DND-41 (cell line): Measurements from ENCODE around the gene RAB37.

Experiments used
- ATAC-seq: fragments of 200-7000 bp; cut with Tn5 transposase; 3 replicates; pipeline ENCODE4 v1.9.1; 2021; ENCODE audit warnings: low read depth; ENCODE audit not compliant: insufficient read depth
- DNase-seq: peaks from one replicate; pipeline ENCODE4 v3.0.0-alpha.2; 2020
- H2AFZ ChIP-seq: 2 replicates; pipeline ENCODE4 v1.6.0; 2012; ENCODE audit warnings: low read depth, low read length
- H3K27ac ChIP-seq: 2 replicates; pipeline ENCODE4 v1.5.1; 2012; ENCODE audit warnings: low read length, inconsistent platforms
- H3K27me3 ChIP-seq: fragments of 200-600 bp; sonication (generic); 2 replicates; pipeline ENCODE4 v1.6.0; 2012; ENCODE audit warnings: low read length, mild to moderate bottlenecking, inconsistent platforms; ENCODE audit not compliant: insufficient read depth, poor library complexity
- H3K36me3 ChIP-seq: 2 replicates; pipeline ENCODE4 v1.5.1; 2012; ENCODE audit warnings: low read length, inconsistent platforms; ENCODE audit not compliant: insufficient read depth
- H3K4me1 ChIP-seq: 2 replicates; pipeline ENCODE4 v1.5.1; 2012; ENCODE audit warnings: mild to moderate bottlenecking, low read length; ENCODE audit not compliant: insufficient read depth
- H3K4me2 ChIP-seq: 2 replicates; pipeline ENCODE4 v1.6.0; 2012; ENCODE audit warnings: mild to moderate bottlenecking, moderate library complexity, low read length, inconsistent platforms; ENCODE audit not compliant: insufficient read depth
- H3K4me3 ChIP-seq, 2 experiments: fragments of 200-600 bp in 1 of 2; shearing (Covaris generic) in 1 of 2; 2 replicates each; pipeline ENCODE4 v1.5.1; 2012 to 2016; ENCODE audit warnings: inconsistent platforms in 2 of 2, low read length in 2 of 2, mild to moderate bottlenecking in 2 of 2, low read depth in 1 of 2, moderate library complexity in 1 of 2
- H3K79me2 ChIP-seq: 2 replicates; pipeline ENCODE4 v1.6.0; 2012; ENCODE audit warnings: low read length, inconsistent platforms; ENCODE audit not compliant: insufficient read depth
- H3K9ac ChIP-seq: 2 replicates; pipeline ENCODE4 v1.6.0; 2012; ENCODE audit warnings: low read depth, mild to moderate bottlenecking, inconsistent platforms, low read length, moderate library complexity
- H3K9me3 ChIP-seq: 2 replicates; pipeline ENCODE4 v1.5.1; 2012; ENCODE audit warnings: low read length, moderate library complexity, mild to moderate bottlenecking, inconsistent platforms; ENCODE audit not compliant: insufficient read depth, severe bottlenecking
- H4K20me1 ChIP-seq: 2 replicates; pipeline ENCODE4 v1.6.0; 2012; ENCODE audit warnings: low read length; ENCODE audit not compliant: insufficient read depth
- EZH2 ChIP-seq: IDR thresholded peaks from 3 replicates; pipeline ENCODE4 v1.6.1; 2012; ENCODE audit warnings: borderline replicate concordance, low read depth, mild to moderate bottlenecking, moderate library complexity, low read length, inconsistent platforms; ENCODE audit not compliant: severe bottlenecking
- TF ChIP-seq, protein P1 (sequence below): IDR thresholded peaks from 2 replicates; pipeline ENCODE4 v1.5.1; 2012; ENCODE audit warnings: borderline replicate concordance, low read length, moderate library complexity, mild to moderate bottlenecking; ENCODE audit not compliant: poor library complexity, severe bottlenecking; ENCODE audit errors: extremely low read depth

RAB37 gene

GRCh38 chr17:74732042-74732867 lies 4.8 kb upstream of the RAB37 start:
- Histone ChIP-seq H3K9me3 (no peaks in the 10 kb centered on the region), H3K27me3 (no peaks in the 10 kb centered on the region), H2AFZ (no peak overlapping the region), H3K27ac (no peak overlapping the region), H3K79me2 (no peaks in the 10 kb centered on the region), H3K9ac (no peak overlapping the region), H4K20me1 (no peaks in the 10 kb centered on the region), H3K4me1 (peaks cover 10% of the 10 kb centered on the region), H3K4me3 (no peak overlapping the region), H3K4me2 (no peak overlapping the region), H3K36me3 (no peaks in the 10 kb centered on the region)
- DNase-seq (no peak), ATAC-seq (no peak)
- no peak for TF ChIP-seq EZH2
- TF ChIP-seq, protein P1, sequence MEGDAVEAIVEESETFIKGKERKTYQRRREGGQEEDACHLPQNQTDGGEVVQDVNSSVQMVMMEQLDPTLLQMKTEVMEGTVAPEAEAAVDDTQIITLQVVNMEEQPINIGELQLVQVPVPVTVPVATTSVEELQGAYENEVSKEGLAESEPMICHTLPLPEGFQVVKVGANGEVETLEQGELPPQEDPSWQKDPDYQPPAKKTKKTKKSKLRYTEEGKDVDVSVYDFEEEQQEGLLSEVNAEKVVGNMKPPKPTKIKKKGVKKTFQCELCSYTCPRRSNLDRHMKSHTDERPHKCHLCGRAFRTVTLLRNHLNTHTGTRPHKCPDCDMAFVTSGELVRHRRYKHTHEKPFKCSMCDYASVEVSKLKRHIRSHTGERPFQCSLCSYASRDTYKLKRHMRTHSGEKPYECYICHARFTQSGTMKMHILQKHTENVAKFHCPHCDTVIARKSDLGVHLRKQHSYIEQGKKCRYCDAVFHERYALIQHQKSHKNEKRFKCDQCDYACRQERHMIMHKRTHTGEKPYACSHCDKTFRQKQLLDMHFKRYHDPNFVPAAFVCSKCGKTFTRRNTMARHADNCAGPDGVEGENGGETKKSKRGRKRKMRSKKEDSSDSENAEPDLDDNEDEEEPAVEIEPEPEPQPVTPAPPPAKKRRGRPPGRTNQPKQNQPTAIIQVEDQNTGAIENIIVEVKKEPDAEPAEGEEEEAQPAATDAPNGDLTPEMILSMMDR: no peak

DNA sequence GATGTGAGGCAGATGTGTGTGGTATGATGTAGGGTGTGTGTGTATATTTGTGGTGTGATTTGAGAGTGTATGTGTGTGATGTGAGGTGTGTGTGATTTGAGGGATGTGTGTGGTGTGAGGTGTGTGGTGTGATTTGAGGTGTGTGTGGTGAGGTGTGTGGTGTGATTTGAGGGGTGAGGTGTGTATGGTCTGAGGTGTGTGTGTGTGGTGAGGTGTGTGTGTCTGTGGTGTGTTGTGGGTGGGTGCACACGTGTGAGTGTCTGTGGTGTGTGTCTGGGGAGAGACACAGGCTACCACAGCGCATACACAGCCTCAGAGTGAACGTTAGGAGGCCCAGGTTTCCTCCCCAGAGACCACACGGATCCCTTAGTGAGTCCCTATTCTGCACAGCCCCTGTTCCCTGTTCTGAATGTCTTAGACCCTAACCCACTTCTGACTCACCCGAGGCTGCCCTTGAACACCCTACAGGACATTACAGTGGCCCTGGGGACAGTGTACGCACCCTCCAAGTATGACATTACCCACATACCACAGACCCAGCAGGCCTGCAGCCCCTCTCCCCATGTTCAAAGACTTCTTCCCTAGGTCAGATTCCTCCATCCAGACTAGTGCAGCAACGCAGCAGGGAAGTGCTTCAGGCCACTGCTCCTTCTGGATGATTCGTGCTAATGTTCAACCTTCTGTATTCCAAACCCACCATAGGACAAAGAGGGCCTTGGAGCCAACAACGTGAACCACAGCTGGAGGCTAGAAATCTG lies 3.5 kb upstream of the RAB37 start:
- Histone ChIP-seq H3K79me2 (no peaks in the 10 kb centered on the region), H3K9me3 (no peaks in the 10 kb centered on the region), H3K36me3 (no peaks in the 10 kb centered on the region), H3K27ac (no peak overlapping the region), H4K20me1 (no peaks in the 10 kb centered on the region), H3K4me2 (no peak overlapping the region), H3K9ac (no peak overlapping the region), H3K27me3 (no peaks in the 10 kb centered on the region), H3K4me1 (peaks cover 22% of the 10 kb centered on the region), H2AFZ (no peak overlapping the region), H3K4me3 (no peak overlapping the region)
- ATAC-seq (no peak), DNase-seq (no peak)
- TF ChIP-seq, protein P1: no peak
- no peak for TF ChIP-seq EZH2

DNA sequence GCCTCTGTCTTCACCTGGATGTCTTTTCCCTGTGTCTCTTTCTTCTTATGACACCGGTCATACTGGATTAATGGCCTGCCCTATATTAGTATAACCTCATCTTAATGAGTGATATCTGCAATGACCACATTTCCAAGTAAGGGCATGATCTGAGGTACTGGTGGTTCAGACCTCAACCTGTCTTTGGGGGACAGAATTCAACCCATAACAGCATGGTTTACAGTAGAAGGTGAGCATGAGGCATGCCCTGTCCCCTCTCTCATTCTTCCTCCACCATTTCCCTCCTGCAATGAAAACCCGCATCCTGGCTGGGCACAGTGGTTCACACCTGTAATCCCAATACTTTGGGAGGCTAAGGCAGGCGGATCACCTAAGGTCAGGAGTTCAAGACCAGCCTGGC lies 2.8 kb upstream of the RAB37 start:
- Histone ChIP-seq H3K27ac (no peak overlapping the region), H4K20me1 (no peaks in the 10 kb centered on the region), H3K4me1 (peaks cover 30% of the 10 kb centered on the region), H3K9me3 (no peaks in the 10 kb centered on the region), H3K27me3 (no peaks in the 10 kb centered on the region), H3K4me3 (no peak overlapping the region), H3K4me2 (no peak overlapping the region), H3K79me2 (0 out of 2 replicates have a peak, but pooled peaks cover 3% of the 10 kb centered on the region), H3K9ac (no peak overlapping the region), H3K36me3 (no peaks in the 10 kb centered on the region), H2AFZ (no peak overlapping the region)
- TF ChIP-seq EZH2: no peak
- TF ChIP-seq, protein P1: no peak
- ATAC-seq (no peak), DNase-seq (no peak)
